Astrocyte (in vitro differentiated cells and primary cell): ENCODE data around the gene CYP2R1. TPM values are rescaled to one million over a fixed set of nuclear protein-coding genes. Genes with fewer than 3 reads are reported as not detected.

Source experiments
- DNase-seq: peaks from one replicate; pipeline ENCODE4 v3.0.0-alpha.2; 2010; ENCODE audit warnings: low read depth
- FAIRE-seq: peaks from 2 replicates; lab custom pipeline; 2011; peaks lifted over from hg19 to GRCh38; lab: Jason Lieb, UNC
- H2AFZ ChIP-seq: 2 replicates; pipeline ENCODE4 v1.6.0; 2012; ENCODE audit warnings: low read depth, low read length, inconsistent platforms
- H3K27ac ChIP-seq: 2 replicates; pipeline ENCODE4 v1.5.1; 2011; ENCODE audit warnings: low read depth, low read length, inconsistent platforms
- H3K27me3 ChIP-seq: 2 replicates; pipeline ENCODE4 v1.6.0; 2011; ENCODE audit warnings: low read length, inconsistent platforms; ENCODE audit not compliant: insufficient read depth
- H3K36me3 ChIP-seq: 2 replicates; pipeline ENCODE4 v1.5.1; 2011; ENCODE audit warnings: low read length, inconsistent platforms; ENCODE audit not compliant: insufficient read depth
- H3K4me1 ChIP-seq: 2 replicates; pipeline ENCODE4 v1.5.1; 2011; ENCODE audit warnings: low read length, inconsistent platforms; ENCODE audit not compliant: insufficient read depth
- H3K4me2 ChIP-seq: 2 replicates; pipeline ENCODE4 v1.6.0; 2012; ENCODE audit warnings: low read length, inconsistent platforms
- H3K4me3 ChIP-seq: 2 replicates; pipeline ENCODE4 v1.5.1; 2011; ENCODE audit warnings: low read depth, mild to moderate bottlenecking, low read length, inconsistent platforms; ENCODE audit not compliant: insufficient read depth
- H3K79me2 ChIP-seq: 2 replicates; pipeline ENCODE4 v1.6.0; 2012; ENCODE audit warnings: mild to moderate bottlenecking, low read length, inconsistent platforms; ENCODE audit not compliant: insufficient read depth
- H3K9ac ChIP-seq: 2 replicates; pipeline ENCODE4 v1.6.0; 2012; ENCODE audit warnings: mild to moderate bottlenecking, low read length, inconsistent platforms
- H3K9me3 ChIP-seq: 2 replicates; pipeline ENCODE4 v1.5.1; 2012; ENCODE audit warnings: low read depth, mild to moderate bottlenecking, low read length, inconsistent platforms; ENCODE audit not compliant: insufficient read depth
- H4K20me1 ChIP-seq: 2 replicates; pipeline ENCODE4 v1.6.0; 2012; ENCODE audit warnings: low read length, inconsistent platforms; ENCODE audit not compliant: insufficient read depth
- H3K27ac Mint-ChIP-seq: one replicate; pipeline ENCODE4 v1.8.0; 2021; ENCODE audit warnings: mild to moderate bottlenecking, mixed read lengths; ENCODE audit not compliant: unreplicated experiment
- H3K27me3 Mint-ChIP-seq: one replicate; pipeline ENCODE4 v1.8.0; 2021; ENCODE audit warnings: low read depth, mixed read lengths; ENCODE audit not compliant: unreplicated experiment
- H3K36me3 Mint-ChIP-seq: one replicate; pipeline ENCODE4 v1.8.0; 2021; ENCODE audit warnings: low read depth, mixed read lengths; ENCODE audit not compliant: unreplicated experiment
- H3K4me1 Mint-ChIP-seq: one replicate; pipeline ENCODE4 v1.8.0; 2021; ENCODE audit warnings: low read depth, mixed read lengths; ENCODE audit not compliant: unreplicated experiment
- H3K4me3 Mint-ChIP-seq: one replicate; pipeline ENCODE4 v1.8.0; 2021; ENCODE audit warnings: mild to moderate bottlenecking, moderate library complexity, mixed read lengths; ENCODE audit not compliant: unreplicated experiment
- H3K9me3 Mint-ChIP-seq: one replicate; pipeline ENCODE4 v1.8.0; 2021; ENCODE audit warnings: mild to moderate bottlenecking, mixed read lengths; ENCODE audit not compliant: unreplicated experiment
- CTCF ChIP-seq: IDR thresholded peaks from 2 replicates; pipeline ENCODE4 v1.5.1; 2011; ENCODE audit warnings: low read depth, mild to moderate bottlenecking, inconsistent platforms, low read length, moderate library complexity; ENCODE audit not compliant: insufficient read depth
- EZH2 ChIP-seq: IDR thresholded peaks from 2 replicates; pipeline ENCODE4 v1.6.1; 2012; ENCODE audit warnings: mild to moderate bottlenecking, low read length, inconsistent platforms; ENCODE audit not compliant: insufficient read depth
- total RNA-seq: library from RNA; stranded (reverse); gene quantifications from 2 replicates; pipeline ENCODE4 v1.2.1, GENCODE V29; 2021

The CYP2R1 gene
- total RNA-seq, 1 donor from 2014 or later = 9.9 TPM

DNA sequence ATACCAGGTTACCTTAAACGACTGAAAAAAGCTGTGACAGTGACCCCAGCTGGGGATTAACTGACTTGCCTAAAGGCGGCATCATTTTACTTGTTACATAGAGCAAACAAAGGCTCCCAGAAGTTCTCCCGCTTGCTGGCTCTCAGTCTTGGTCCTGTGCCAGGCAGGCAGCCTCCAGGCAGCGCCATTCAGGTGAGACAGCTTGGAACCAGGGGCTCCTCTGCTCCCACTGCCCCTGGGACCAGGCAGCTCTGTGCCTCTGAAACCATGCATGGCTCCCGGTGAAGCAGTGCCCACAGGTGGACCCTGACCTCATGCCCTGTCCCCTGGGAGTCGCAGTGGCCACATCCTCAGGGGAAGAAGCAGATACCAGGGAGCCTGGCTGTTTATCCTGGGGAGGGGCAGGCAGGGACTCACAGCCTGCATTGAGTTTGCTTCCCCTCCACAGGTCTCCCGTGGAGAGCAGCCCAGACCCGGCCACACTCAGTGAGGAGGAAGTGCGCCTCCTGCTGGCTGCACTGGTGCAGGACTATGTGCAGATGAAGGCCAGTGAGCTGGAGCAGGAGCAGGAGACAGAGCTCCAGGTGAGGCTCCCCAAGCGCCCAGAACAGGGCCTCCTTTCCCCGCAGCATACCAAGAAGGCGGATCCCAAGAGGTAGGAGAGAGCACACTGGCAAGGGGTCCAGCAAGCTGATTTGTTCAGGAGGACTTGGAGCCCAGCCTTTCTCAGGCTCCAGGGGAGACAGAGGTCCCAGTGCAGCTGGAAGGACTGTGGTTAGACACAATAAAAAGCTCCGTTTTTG lies 15.6 kb upstream of the CYP2R1 start:
- Histone ChIP-seq H2AFZ (no peak overlapping the region), H3K27ac (no peak overlapping the region), H3K4me1 (peaks cover 4% of the 10 kb centered on the region), H4K20me1 (no peaks in the 10 kb centered on the region), H3K79me2 (no peaks in the 10 kb centered on the region), H3K36me3 (no peaks in the 10 kb centered on the region), H3K27me3 (no peaks in the 10 kb centered on the region), H3K4me2 (no peak overlapping the region), H3K9ac (no peak overlapping the region), H3K9me3 (no peaks in the 10 kb centered on the region), H3K4me3 (no peak overlapping the region)
- FAIRE-seq (no peak), DNase-seq (no peak)
- Mint-ChIP-seq H3K27me3 (peaks cover 20% of the 10 kb centered on the region), H3K36me3 (no peaks in the 10 kb centered on the region), H3K27ac (no peak overlapping the region), H3K4me1 (peaks cover 5% of the 10 kb centered on the region), H3K4me3 (no peak overlapping the region), H3K9me3 (no peaks in the 10 kb centered on the region)
- TF ChIP-seq CTCF (peak; percentile 54), EZH2 (no peak)

GRCh38 chr11:14906993-14907392 lies 15.0 kb upstream of the CYP2R1 start:
- Histone ChIP-seq H3K4me1 (peaks cover 4% of the 10 kb centered on the region), H3K4me2 (no peak overlapping the region), H4K20me1 (no peaks in the 10 kb centered on the region), H2AFZ (no peak overlapping the region), H3K4me3 (no peak overlapping the region), H3K79me2 (no peaks in the 10 kb centered on the region), H3K27me3 (no peaks in the 10 kb centered on the region), H3K9me3 (no peaks in the 10 kb centered on the region), H3K36me3 (no peaks in the 10 kb centered on the region), H3K27ac (no peak overlapping the region), H3K9ac (no peak overlapping the region)
- Mint-ChIP-seq H3K27me3 (peaks cover 20% of the 10 kb centered on the region), H3K4me3 (no peak overlapping the region), H3K9me3 (no peaks in the 10 kb centered on the region), H3K36me3 (no peaks in the 10 kb centered on the region), H3K4me1 (peaks cover 8% of the 10 kb centered on the region), H3K27ac (no peak overlapping the region)
- no peak for FAIRE-seq
- no peak for DNase-seq
- TF ChIP-seq CTCF = no peak
- TF ChIP-seq EZH2 = no peak

DNA sequence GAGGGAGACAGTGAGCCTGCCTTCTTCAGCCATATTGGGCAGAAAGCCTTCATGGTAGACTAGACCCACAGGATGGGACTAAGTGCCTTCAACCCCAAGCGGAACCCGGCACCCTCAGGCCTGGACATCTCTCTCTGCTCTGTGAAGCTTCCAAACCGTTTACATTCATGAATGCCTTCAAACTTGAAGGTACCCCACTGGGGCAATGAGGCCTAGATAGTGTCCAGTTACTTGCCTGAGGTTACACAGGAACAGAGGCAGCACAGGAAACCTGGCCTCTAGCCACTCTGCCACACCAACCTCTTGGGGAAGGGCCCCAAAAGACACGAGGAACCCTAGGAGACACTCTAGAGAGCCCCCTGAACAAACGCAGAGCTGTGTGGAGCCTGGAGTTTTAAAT lies 14.5 kb upstream of the CYP2R1 start:
- Histone ChIP-seq H3K4me3 (no peak overlapping the region), H2AFZ (no peak overlapping the region), H3K27me3 (no peaks in the 10 kb centered on the region), H3K9ac (no peak overlapping the region), H3K36me3 (no peaks in the 10 kb centered on the region), H3K9me3 (no peaks in the 10 kb centered on the region), H3K79me2 (no peaks in the 10 kb centered on the region), H3K4me2 (no peak overlapping the region), H3K27ac (no peak overlapping the region), H4K20me1 (no peaks in the 10 kb centered on the region), H3K4me1 (peaks cover 4% of the 10 kb centered on the region)
- no peak overlapping the region for H3K4me3 Mint-ChIP-seq
- peaks cover 20% of the 10 kb centered on the region for H3K27me3 Mint-ChIP-seq
- H3K4me1 Mint-ChIP-seq = peaks cover 8% of the 10 kb centered on the region
- FAIRE-seq (no peak), DNase-seq (no peak)
- TF ChIP-seq EZH2 = no peak
- TF ChIP-seq CTCF = no peak
- no peaks in the 10 kb centered on the region for H3K9me3 Mint-ChIP-seq
- H3K27ac Mint-ChIP-seq = no peak overlapping the region
- H3K36me3 Mint-ChIP-seq = no peaks in the 10 kb centered on the region
